ENCODE measurements around the gene ADPRS. TPM values are rescaled to one million over a fixed set of nuclear protein-coding genes. Genes with fewer than 3 reads are reported as not detected.

ADPRS gene
- total RNA-seq, 4 donors from 2014 or later, result 54.5 to 119 (median 71.2) TPM

- 33 to 35% methylated on average over 15 to 18 of the region's 18 CpGs for WGBS, 2 donors
- intact Hi-C loops (cut with DNase I; ENCODE audit: low total_unique reads), result loop anchor here (5.0 kb wide), 1 partner anchor 187 kb away; no protein-coding TSS in a partner anchor
- TF ChIP-seq CTCF (IDR thresholded peaks at IDR 0.05), result peak in 1 of 3 donors; percentile 73
- TF ChIP-seq POLR2A (IDR thresholded peaks at IDR 0.05), result no peak
- H3K4me3 ChIP-seq (ENCODE audit: low read depth, poor library complexity, severe bottlenecking), result no peak overlapping the region
- peak in 1 of 2 donors; percentile 94 for DNase-seq (ENCODE audit: low spot score in 2 of 2)
Measured at GRCh38 chr1:36099681-36100341, 11.1 kb downstream of the ADPRS start.

- no peak for TF ChIP-seq POLR2A (IDR thresholded peaks at IDR 0.05)
- TF ChIP-seq CTCF (IDR thresholded peaks at IDR 0.05), result no peak
- no peak for DNase-seq (ENCODE audit: low spot score in 2 of 2)
- WGBS, 2 donors, result 59 to 68% methylated on average over 6 of the region's 6 CpGs
- intact Hi-C loops (cut with DNase I; ENCODE audit: low total_unique reads), result loop anchor here (5.0 kb wide), 1 partner anchor 187 kb away; no protein-coding TSS in a partner anchor
- H3K4me3 ChIP-seq (ENCODE audit: low read depth, poor library complexity, severe bottlenecking), result no peak overlapping the region
Measured at GRCh38 chr1:36100376-36100775, 11.7 kb downstream of the ADPRS start.

GRCh38 chr1:36101546-36101945, 12.9 kb downstream of the ADPRS start:
- TF ChIP-seq POLR2A (IDR thresholded peaks at IDR 0.05), result no peak
- TF ChIP-seq CTCF (IDR thresholded peaks at IDR 0.05), result no peak
- WGBS, 2 donors, result 95 to 99% methylated on average over 5 of the region's 5 CpGs
- intact Hi-C loops (cut with DNase I; ENCODE audit: low total_unique reads), result loop anchor here (5.0 kb wide), 1 partner anchor 186 kb away; no protein-coding TSS in a partner anchor
- H3K4me3 ChIP-seq (ENCODE audit: low read depth, poor library complexity, severe bottlenecking), result no peak overlapping the region
- no peak for DNase-seq (ENCODE audit: low spot score in 2 of 2)

GRCh38 chr1:36106269-36106668, 17.6 kb downstream of the ADPRS start:
- intact Hi-C loops (cut with DNase I; ENCODE audit: low total_unique reads), result no loop called here
- no peak overlapping the region for H3K4me3 ChIP-seq (ENCODE audit: low read depth, poor library complexity, severe bottlenecking)
- no peak for DNase-seq (ENCODE audit: low spot score in 2 of 2)
- 46 to 52% methylated on average over 5 of the region's 5 CpGs for WGBS, 2 donors
- TF ChIP-seq CTCF (IDR thresholded peaks at IDR 0.05), result no peak
- no peak for TF ChIP-seq POLR2A (IDR thresholded peaks at IDR 0.05)

GRCh38 chr1:36107394-36107793, 18.7 kb downstream of the ADPRS start:
- H3K4me3 ChIP-seq (ENCODE audit: low read depth, poor library complexity, severe bottlenecking), result no peak overlapping the region
- no peak for DNase-seq (ENCODE audit: low spot score in 2 of 2)
- intact Hi-C loops (cut with DNase I; ENCODE audit: low total_unique reads), result no loop called here
- no peak for TF ChIP-seq POLR2A (IDR thresholded peaks at IDR 0.05)
- no peak for TF ChIP-seq CTCF (IDR thresholded peaks at IDR 0.05)
- 78 to 85% methylated on average over 6 to 9 of the region's 9 CpGs for WGBS, 2 donors

GRCh38 chr1:36108314-36108713, 19.6 kb downstream of the ADPRS start:
- 73 to 82% methylated on average over 14 of the region's 14 CpGs for WGBS, 2 donors
- no peak overlapping the region for H3K4me3 ChIP-seq (ENCODE audit: low read depth, poor library complexity, severe bottlenecking)
- no peak for TF ChIP-seq POLR2A (IDR thresholded peaks at IDR 0.05)
- no peak for TF ChIP-seq CTCF (IDR thresholded peaks at IDR 0.05)
- no peak for DNase-seq (ENCODE audit: low spot score in 2 of 2)
- intact Hi-C loops (cut with DNase I; ENCODE audit: low total_unique reads), result no loop called here

All from lower leg skin (tissue), 4 donors.